Upper lobe of left lung (tissue), 4 donors: Measurements from ENCODE around the gene PLEKHF1.

Experiments used
- EP300 ChIP-seq, 4 donors: sonication (generic); formaldehyde crosslinking; IDR thresholded peaks; one replicate each; pipeline ENCODE4 v1.5.1; 2017; ENCODE audit warnings: antibody characterized with exemption in 4 of 4, control low read depth in 2 of 4
- POLR2AphosphoS5 ChIP-seq, 2 donors: sonication (generic); formaldehyde crosslinking; IDR thresholded peaks; one replicate each; pipeline ENCODE4 v1.5.1; 2017; ENCODE audit warnings: antibody characterized with exemption in 2 of 2
- TF ChIP-seq, protein P1 (sequence below), 6 experiments: fragments of 450-650 bp in 4 of 6; fragments of 200-600 bp in 2 of 6; sonication (generic) in 2 of 6; IDR thresholded peaks; one replicate each; pipeline ENCODE4 v1.5.1; 2016 to 2019; ENCODE audit warnings: antibody characterized with exemption in 6 of 6

DNA sequence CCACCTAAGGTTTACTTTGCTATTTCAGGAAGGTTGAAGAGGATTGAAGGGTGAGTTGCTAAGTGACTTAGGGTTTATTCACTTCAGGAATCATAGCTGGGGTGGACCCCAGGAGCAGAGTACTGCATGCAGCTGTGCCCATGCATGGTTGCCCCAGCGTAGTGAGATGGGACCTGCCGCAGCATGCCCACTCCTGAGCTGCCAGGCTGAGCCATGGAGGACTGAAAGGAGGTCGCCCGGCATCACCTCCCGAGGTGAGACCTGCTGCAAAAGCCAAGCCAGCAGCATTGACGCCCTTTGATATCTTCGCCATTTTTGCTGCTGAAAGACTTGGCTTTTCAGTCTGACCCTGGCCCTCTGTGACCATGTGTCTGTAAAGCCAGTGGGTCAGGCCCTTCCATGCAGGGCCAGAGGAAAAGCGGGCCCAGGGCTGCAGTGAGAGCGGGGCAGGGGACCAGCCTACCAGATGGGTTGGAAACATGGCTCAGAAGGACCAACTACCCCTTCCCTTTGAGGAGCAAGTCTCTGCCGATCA is 49.3 kb upstream of the PLEKHF1 start:
- TF ChIP-seq POLR2AphosphoS5 (IDR thresholded peaks at IDR 0.05) (no peak), EP300 (IDR thresholded peaks at IDR 0.05) (no peak)
- TF ChIP-seq, protein P1, sequence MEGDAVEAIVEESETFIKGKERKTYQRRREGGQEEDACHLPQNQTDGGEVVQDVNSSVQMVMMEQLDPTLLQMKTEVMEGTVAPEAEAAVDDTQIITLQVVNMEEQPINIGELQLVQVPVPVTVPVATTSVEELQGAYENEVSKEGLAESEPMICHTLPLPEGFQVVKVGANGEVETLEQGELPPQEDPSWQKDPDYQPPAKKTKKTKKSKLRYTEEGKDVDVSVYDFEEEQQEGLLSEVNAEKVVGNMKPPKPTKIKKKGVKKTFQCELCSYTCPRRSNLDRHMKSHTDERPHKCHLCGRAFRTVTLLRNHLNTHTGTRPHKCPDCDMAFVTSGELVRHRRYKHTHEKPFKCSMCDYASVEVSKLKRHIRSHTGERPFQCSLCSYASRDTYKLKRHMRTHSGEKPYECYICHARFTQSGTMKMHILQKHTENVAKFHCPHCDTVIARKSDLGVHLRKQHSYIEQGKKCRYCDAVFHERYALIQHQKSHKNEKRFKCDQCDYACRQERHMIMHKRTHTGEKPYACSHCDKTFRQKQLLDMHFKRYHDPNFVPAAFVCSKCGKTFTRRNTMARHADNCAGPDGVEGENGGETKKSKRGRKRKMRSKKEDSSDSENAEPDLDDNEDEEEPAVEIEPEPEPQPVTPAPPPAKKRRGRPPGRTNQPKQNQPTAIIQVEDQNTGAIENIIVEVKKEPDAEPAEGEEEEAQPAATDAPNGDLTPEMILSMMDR (IDR thresholded peaks at IDR 0.05) = no peak
